SK-MEL-5 (cell line): ENCODE results near the gene ACACA. TPM values are rescaled to one million over a fixed set of nuclear protein-coding genes. Genes with fewer than 3 reads are reported as not detected.
"Not testable (repeated sequence)": the region's sequence is repeated elsewhere in the genome, so short reads cannot be mapped to it uniquely, and the experiment has no call there.

Experiments used
- DNase-seq: peaks from one replicate; pipeline ENCODE4 v3.0.0-alpha.2; 2016; ENCODE audit warnings: low read depth, low spot score
- in situ Hi-C: cut with HindIII; loops from 2 replicates; pipeline ENCODE4 v1.10.0; 2016; ENCODE audit warnings: low sequenced_read_pairs, high pct_unique_total_duplicates, low pct_unique_long_range_greater_than_20kb
- total RNA-seq: library from RNA; depleted of rRNA; stranded (reverse); fragments of >200 nt; shearing (Covaris generic); gene quantifications from 2 replicates; pipeline ENCODE4 v1.2.3, GENCODE V29; 2014

The ACACA gene
- total RNA-seq, 1 experiment from 2014 or later: 37.8 TPM

DNA sequence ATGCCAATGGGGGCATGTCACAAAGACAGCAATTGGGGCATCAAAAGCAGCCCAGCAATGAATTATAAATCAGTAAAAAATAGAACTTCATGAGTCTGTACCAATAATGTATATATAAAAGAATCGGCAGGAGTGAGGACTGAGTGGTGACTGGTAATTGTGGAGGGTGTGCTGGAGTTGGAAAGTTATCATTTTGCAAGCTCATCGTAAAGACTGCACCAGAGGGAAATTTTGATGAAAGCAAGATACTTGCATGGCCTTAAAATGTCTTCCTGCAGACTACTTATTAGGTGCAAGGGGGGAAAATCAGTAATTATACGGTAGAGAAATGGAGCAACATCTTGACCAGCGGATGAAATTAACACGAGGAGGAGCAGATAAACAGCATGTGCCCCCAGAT lies 319.0 kb downstream of the ACACA start:
- DNase-seq: no peak
- in situ Hi-C loops: no loop called here

DNA sequence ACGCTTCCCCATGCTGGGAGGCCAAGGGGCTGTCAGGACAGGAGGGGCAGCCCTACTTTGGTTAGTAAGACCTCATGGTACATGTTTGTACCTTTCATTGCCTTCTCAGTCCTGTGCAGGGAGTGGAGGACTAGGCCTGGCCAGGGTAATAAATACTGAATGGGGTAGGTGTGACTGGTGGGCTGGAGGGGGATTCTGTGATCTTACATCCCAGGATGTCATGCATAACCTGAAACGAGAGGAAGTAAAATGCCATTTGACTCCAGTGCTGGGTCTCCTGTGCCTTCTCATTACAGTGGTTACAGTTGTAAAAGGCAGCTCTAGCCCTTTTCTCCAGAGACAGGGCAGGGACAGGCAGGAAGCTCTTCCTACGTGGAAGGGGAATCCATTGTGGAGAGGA lies 319.7 kb downstream of the ACACA start:
- in situ Hi-C loops: no loop called here
- no peak for DNase-seq

DNA sequence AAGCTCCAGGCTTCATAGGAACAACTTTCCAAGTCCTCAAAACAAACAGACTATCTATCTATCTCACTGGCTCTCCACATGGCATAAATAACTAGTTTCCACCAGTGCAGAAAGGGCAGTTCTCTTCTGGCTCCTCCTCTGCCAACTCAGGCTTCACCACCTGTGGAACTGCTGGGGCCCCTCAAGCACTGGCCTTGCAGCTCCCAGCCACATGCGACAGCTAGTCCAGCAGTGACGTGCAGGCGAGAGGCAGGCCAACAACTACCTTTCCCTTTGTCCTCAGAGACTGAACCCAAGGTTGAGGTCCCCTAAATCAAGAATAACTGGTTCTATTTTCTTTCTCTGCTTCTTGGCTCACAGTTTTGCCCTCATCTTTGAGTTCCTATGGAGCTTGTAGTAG lies 320.3 kb downstream of the ACACA start:
- in situ Hi-C loops: no loop called here
- no peak for DNase-seq

DNA sequence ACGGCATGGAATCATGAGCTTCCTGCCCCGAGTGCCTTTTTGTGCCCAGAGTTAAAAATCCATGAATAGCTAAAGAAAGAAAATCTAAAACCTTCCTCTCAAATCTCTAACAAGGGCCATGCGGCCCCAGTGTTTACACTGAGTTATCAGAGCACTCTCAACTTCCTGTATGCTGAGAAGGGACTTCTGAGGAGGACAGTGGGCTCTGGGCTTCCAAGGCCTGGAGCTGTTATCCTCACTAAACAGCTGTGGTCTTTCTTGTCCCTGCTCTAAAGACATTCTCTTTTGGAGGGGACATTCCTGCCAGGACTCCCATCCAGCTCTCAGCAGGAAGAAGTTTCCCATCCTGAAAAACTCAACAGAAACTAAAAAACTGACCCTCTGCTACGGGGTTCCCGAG lies 322.3 kb downstream of the ACACA start:
- in situ Hi-C loops: no loop called here
- no peak for DNase-seq

DNA sequence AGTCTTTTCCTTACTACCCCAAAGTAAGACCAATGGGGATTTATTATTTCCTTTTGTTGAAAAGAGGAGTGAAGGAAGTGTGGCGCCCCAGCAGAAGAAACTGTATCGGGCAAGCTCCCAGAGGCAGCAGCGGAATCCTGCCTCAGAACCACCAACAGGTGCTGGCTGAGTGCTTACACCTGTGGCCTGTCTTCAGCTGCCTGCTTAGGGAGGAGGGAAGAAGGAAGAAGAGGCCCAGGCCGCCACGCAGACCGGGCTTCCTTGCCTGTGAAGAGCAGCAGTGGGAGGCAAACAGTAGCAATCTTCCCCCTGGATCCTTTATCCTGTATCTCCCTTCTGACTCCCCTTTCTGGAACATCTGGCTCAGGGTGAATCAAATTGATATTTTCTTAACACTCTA lies 323.2 kb downstream of the ACACA start:
- in situ Hi-C loops: no loop called here
- DNase-seq: no peak

DNA sequence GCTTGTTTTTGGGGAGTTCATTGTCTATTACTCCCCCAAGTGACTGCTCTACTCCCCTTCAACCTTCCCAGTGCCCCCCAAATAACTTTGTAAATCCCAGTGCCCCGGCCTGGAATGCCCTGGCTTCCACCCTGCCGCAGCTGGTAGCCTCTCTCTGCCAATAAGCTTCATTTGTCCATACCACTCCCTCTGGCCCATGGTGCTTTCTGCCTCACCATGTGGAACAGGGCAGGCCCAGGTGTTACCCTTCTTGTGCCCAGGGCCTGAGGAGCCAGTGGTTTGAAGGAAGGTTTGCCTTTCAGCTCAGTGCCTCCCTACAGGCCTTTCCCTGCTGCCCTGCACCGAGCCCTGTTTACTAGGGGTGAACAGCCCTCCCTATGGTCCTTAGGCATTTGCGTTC lies 323.7 kb downstream of the ACACA start:
- in situ Hi-C loops: no loop called here
- no peak for DNase-seq

DNA sequence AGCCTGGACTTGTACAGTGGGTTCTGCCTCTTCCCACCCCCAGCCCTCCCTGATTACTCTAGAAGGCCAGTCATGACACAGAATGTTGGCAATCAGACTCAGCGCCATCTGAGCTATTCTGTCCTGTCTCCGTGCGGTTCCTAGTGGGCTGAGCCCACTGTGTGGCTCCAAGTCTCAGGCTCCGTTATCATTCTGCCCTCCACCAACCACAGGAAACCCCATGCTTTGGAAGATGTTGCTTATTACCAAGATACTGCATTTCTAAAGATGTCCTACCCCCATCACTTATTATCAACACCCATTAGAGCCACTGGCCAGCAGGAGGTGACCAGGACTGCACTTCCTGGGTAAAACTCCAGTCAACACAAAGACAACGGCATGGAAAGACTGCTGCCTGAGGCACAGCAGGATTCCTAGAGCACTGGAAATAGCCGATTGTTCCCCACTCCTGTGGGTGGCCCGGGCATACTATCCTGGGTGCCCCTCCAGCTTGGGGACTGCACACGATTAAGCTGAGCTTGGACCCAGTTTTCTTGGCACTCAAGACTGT lies 324.2 kb downstream of the ACACA start:
- in situ Hi-C loops: no loop called here
- peak; percentile 41 for DNase-seq

DNA sequence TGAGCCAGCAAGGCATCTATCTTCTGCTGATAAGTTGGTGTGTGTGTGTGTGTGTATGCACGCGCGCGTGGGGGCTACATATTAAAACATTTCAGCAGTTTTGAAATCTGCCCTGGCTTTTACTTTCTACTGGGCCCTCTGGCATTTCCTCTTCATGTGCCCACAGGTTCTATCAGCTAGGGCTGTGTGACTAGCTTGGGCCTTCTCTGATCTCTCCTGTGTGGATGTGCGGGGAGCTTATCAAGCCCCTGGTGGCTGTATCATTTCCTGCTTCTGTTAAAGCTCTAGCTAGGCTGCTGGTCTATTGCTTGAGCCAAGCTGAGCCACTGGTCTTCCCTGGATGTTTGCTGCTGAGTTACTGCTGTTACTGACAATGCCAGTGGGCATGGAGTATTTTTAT lies 325.3 kb downstream of the ACACA start:
- in situ Hi-C loops: no loop called here
- DNase-seq: no peak

DNA sequence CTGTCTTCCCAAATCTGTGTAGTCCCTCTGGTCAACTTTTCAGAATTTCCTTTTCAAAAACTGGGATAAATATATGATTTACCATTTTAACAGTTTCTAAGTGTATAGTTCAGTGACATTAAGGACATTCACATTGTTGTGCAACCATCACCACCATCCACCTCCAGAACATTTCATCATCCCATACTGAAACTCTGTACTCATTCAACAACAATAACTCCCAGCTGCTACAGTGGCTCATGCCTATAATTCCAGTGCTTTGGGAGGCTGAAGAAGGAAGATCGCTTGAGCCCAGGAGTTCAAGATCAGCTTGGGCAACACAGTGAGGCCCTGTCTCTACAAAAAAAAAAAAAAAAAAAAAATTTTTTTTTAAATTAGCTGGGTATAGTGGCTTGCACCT lies 326.9 kb downstream of the ACACA start:
- in situ Hi-C loops: no loop called here
- no peak for DNase-seq

DNA sequence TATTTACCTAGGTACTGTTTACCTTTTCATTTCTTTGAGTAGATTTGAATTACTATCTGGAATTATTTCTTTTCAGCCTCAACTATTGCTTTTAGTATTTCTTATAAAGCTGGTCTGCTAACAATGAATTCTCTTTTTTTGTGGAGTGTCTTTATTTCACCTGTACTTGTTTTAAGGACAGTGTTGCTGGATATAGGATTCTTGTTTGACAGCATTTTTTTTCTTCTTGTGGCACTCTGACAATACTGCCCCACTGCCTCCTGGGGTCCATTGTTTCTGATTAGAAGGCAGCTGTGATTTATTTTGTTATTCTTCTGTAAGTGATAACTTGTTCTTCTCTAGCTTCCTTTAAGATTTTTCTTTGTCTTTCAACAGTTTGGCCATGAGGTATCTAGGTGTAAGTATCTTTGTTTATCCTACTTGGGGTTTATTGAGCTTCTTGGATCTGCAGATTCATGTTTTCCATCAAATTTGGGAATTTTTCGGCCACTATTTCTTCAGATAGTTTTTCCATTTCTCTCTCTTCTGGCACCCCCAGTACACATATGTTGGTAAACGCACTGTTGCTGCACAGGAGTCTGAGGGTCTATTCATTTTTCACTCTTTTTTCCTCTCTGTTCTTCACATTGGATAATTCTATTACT lies 327.4 kb downstream of the ACACA start:
- DNase-seq: no peak
- in situ Hi-C loops: no loop called here

DNA sequence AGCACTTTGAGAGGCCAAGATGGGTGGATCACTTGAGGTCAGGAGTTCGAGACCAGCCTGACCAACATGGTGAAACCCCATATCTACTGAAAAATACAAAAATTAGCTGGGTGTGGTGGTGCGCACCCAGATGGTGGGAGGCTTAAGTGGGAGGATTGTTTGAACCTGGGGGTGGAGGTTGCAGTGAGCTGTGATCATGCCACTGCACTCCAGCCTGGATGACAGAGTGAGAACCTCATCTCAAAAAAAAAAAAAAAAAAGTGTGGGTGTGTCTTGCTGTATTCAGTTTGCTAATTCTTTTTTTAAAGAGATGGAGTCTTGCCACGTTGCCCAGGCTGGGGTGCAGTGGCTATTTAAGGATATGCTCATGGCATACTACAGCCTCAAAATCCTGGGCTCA lies 333.2 kb downstream of the ACACA start:
- in situ Hi-C loops, DNase-seq: not testable (repeated sequence)

DNA sequence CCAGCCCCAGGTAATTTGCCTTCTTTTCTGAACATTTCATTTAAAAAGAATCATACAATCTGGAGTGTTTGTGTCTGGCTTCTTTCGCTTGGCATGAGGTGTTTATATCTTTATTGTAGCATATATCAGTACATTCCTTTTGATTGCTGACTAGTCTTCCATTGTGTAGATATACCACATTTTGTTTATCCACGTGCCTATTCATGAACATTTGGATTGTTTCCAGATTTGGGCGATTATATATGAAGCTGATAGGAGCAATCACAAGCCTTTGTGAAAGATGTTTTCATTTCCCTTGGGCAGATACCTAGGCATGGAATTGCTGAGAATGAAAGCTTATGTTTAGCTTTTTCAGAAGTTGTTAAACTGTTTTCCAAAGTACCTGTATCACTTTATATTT lies 337.5 kb downstream of the ACACA start:
- in situ Hi-C loops: no loop called here
- DNase-seq: no peak

DNA sequence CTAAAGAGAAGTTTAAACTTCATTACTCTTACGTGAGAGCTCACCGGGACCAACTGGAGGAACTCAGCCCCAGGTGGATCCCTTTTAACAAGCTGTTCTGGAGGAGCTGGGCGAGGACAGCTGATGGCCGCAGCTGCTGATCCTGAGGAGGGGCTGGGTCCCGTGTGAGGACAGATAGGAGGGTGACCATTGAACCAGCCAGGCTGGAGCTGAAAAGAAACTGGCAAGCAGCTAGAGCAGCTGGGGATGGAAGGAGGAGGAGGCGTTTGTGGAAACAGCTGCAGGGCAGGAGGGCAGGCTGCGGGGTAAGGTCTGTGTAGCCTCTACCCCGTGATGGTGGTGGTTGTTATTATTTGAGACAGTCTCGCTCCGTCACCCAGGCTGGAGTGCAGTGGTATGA lies 338.4 kb downstream of the ACACA start:
- in situ Hi-C loops: no loop called here
- DNase-seq: no peak

DNA sequence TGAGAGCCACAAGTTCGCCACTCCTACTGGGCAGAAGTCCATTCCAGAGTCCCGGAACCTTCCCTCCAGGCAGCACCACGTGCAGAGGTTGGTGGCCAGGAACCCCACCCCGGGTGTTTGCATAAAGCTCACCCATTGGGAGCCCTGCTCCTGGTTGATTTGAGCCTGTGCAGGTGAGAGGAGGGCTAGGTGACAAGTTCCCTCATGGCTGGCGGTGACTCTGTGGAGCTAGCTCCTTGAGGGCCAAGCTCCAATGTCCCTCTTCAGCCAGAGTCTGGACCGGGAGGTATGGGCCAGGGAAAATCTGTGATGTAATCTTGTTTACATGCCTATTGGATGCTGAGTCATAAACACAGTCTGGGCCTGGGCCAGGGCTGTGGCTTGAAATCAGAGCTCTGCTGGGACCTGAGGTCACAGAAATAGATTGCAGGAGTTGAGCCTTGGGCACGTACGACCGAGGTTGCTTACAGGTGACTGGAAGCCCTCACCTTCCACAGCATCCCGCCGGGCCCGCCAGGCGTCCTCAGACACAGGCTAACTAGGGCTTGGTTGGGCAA lies 339.0 kb downstream of the ACACA start:
- DNase-seq: no peak
- in situ Hi-C loops: no loop called here

DNA sequence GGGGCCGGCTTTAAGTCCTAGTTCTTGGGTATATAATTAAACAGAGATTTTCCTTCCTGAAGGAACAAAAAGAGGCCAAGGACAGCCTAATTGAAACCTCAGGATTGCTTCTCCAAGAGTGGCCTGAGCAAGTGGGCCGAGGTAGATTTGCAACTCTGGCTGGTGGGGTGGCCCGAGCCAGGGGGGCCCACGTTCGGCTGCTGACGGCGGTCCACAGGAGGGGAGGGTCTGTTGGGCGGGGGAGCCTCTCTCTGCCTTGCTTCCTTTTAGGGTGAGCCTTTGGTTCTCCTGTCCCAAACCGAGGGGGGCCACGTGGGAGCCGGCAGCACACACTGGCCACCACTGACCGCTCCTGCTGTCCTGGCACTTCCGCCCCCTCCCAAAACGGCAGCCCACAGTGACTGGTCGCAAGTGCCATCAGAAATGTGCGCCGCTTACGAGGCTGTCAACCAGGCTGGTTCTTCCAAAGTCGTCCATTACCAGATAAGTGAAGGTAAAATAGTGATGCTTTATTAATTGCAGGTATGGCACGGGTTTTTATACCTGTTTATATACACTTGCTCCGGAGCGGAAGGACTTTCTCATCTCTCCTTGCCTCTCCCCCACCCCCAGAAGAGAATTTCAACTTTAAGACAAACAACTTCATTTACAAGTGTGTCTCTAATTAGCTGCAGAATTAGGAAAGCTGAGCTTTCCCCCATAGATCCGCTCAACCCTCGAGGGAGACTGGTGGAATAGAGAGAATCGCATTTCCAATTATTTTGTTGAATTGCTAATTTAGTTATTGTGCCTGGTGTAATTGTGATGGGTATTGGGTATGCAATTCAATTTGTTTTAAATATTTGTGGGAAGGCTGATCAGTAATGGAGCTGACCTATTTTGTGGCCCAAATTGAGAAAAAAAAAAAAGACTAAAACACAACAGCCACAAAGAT lies 340.0 kb downstream of the ACACA start:
- no peak for DNase-seq
- in situ Hi-C loops: no loop called here

DNA sequence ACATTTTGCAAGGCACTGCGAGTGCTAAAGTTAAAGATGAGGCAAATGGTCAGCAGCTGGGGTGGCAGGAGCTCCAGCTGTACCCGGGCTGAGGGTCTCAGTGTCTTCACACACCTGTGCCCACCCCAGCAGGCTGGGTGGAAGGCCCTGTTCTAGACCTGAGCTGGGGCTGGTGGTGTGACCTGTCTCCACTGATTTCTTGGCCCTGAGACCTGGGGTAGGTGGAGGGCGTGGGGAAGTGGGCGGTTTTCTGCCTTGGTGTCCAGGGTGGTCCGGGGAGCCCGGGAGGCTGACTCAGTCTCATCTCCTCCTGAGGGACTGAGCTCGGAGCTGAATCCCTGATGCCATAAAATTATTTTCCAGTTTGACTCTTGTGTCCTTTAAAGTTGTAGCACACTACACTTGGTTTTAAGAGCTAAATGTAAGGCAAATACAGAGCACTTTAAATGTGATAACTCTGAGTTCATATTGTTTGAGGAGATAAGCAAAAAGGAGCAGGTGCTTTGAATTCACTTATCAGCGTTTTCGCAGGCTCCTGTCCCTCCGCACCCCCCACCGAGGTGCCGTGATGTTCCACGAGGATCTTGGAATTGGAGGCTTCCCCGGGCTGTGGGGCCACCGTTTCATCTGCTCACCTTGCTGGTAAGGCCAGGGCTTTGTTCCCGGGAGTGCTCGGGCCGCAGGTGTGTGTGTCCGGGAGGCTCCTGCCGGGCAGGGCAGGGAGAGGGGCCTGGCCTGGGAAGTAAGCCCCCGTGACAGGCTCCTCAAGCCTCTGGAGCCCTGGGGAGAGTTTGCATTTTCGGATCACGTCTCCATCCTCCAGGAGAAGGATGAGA lies 340.9 kb downstream of the ACACA start:
- in situ Hi-C loops: no loop called here
- no peak for DNase-seq

DNA sequence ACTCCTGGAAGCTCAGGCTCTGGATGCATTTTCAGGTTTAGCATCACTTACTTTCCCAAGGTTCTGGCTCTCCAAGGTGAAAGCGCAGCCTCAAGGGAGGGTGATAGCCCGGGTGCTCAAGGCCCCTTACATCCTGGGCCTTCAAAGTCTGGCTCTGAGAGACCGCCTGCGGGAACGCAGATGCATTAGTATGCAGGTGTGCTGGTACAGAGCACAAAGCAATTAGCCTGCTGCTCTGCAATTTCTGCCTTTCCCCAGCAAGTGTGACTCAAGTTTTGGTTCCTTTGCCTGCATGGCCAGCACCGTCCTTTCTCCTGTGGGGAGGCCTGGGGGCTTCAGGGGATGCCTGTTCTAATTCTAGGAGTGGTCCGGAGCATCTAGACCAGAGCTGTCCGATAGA lies 341.7 kb downstream of the ACACA start:
- in situ Hi-C loops: no loop called here
- DNase-seq: no peak

DNA sequence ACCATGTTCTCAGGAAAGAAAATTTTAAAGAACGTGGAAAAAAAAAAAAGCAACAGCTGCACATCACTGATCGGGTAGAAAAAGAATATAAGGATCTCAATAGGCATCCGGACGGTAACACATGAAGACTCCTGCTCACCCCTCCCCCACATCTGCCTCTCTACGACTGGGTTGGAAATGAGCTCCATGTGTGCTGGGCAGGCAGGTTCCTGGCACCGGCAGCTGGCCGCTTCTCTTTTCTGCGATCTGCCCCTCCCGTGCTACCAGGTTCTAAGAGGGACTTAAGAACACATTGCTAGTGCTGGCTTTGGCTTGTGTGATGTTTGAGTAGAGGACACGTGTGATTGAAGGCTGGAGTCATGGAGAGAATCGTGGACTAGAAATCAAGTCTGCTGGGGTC lies 342.4 kb downstream of the ACACA start:
- no peak for DNase-seq
- in situ Hi-C loops: no loop called here
